ENCODE results near the gene CASP4.

The CASP4 gene

DNA sequence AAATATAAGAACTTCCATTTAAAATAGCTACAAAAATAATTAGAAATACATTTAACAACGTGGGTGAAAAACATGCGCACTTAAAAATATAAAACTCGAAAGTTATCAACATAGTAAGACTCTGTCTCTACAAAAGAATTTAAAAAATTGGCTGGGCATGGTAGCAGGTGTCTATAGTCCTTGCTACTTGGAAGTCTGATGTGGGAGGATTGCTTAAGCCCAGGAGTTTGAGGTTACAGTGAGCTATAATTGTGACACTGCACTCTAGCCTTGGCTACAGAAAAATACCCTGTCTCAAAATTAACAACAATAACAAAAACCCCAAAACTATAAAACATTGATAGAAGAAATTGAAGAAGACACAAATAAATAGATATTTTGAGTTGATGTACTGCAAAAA lies 56.3 kb downstream of the CASP4 start:
- DNase-seq (ENCODE audit: insufficient read length) (no peak), FAIRE-seq (no peak)
- TF ChIP-seq TAF1 (IDR thresholded peaks at IDR 0.05; ENCODE audit: borderline replicate concordance, low read depth, low read length) = no peak

- FAIRE-seq (no peak), DNase-seq (ENCODE audit: insufficient read length) (no peak)
Observed at GRCh38 chr11:104908186-104908531, 60.2 kb downstream of the CASP4 start.

DNA sequence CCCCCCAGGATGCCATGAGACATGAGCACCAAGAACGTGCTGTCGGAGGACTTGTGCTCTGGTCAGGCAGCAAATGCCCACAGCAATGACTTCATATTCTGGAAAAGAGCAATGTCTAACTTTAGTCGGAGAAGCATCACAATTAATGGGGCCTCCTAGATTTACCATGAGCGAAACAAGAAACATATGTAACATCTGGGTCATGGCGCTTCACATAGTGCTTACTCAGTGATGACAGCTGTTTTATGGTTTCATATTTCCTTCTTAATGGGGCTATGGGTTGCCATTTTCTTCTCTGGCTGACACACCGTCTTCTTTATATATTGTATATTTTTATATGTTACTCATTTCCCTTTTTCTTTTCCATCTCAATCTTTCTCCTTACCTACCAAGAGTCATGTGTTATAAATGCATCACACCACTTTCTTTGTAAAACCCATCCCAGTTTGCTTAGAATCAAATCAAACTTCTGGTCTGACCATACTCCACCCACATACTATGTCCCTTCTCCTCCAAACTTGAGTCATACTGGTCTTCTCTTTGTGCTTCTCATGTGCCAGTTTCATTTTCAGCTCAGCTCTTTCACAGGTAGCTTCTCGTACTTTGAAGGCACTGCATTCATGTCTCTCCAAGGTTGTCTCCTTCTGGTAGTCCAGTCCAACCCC lies 60.7 kb downstream of the CASP4 start:
- FAIRE-seq = peak; percentile 67

More at GRCh38 chr11:104908186-104908531, 60.2 kb downstream of the CASP4 start:
- no peak for TF ChIP-seq TAF1 (IDR thresholded peaks at IDR 0.05; ENCODE audit: borderline replicate concordance, low read depth, low read length)
- TF ChIP-seq POLR2AphosphoS5 (IDR thresholded peaks at IDR 0.05; ENCODE audit: low read depth, low read length) = no peak
- no peak for TF ChIP-seq POLR2A (IDR thresholded peaks at IDR 0.05; ENCODE audit: low read depth, low read length)

GRCh38 chr11:104905271-104905670 lies 63.1 kb downstream of the CASP4 start:
- no peak for TF ChIP-seq POLR2A (IDR thresholded peaks at IDR 0.05; ENCODE audit: low read depth, low read length)
- TF ChIP-seq TAF1 (IDR thresholded peaks at IDR 0.05; ENCODE audit: borderline replicate concordance, low read depth, low read length) = no peak
- TF ChIP-seq POLR2AphosphoS5 (IDR thresholded peaks at IDR 0.05; ENCODE audit: low read depth, low read length) = no peak
- DNase-seq (ENCODE audit: insufficient read length) (no peak), FAIRE-seq (no peak)

More for the DNA sequence above, 60.7 kb downstream of the CASP4 start:
- no peak for DNase-seq (ENCODE audit: insufficient read length)
- TF ChIP-seq TAF1 (IDR thresholded peaks at IDR 0.05; ENCODE audit: borderline replicate concordance, low read depth, low read length) (no peak), POLR2AphosphoS5 (IDR thresholded peaks at IDR 0.05; ENCODE audit: low read depth, low read length) (no peak)

DNA sequence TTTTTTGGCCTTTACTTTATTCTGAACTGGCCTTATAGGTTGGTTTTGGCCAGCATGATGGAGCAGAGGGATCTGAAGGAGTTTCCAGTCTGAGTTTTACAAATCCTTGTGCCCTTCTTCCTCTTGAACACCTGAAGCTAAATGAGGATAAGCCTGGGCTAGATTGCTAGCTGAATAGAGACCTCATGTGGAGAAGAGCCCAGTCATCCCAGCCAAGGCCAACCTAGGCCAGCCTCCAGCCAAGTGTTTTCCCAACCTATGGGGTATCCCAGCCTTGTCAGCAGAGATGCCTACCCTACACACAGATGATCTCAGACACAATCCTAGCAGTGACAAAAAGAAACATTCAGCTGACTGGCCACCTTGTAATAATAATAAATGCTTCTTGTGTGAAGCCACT lies 69.1 kb downstream of the CASP4 start:
- DNase-seq (ENCODE audit: insufficient read length) (no peak), FAIRE-seq (no peak)
- no peak for TF ChIP-seq TAF1 (IDR thresholded peaks at IDR 0.05; ENCODE audit: borderline replicate concordance, low read depth, low read length)
- no peak for TF ChIP-seq POLR2A (IDR thresholded peaks at IDR 0.05; ENCODE audit: low read depth, low read length)
- TF ChIP-seq POLR2AphosphoS5 (IDR thresholded peaks at IDR 0.05; ENCODE audit: low read depth, low read length) = no peak

GRCh38 chr11:104898685-104899013 lies 69.7 kb downstream of the CASP4 start:
- DNase-seq (ENCODE audit: insufficient read length) = no peak
- no peak for FAIRE-seq
- TF ChIP-seq TAF1 (IDR thresholded peaks at IDR 0.05; ENCODE audit: borderline replicate concordance, low read depth, low read length) (no peak), POLR2AphosphoS5 (IDR thresholded peaks at IDR 0.05; ENCODE audit: low read depth, low read length) (no peak), POLR2A (IDR thresholded peaks at IDR 0.05; ENCODE audit: low read depth, low read length) (no peak)

- FAIRE-seq (peak; percentile 42), DNase-seq (ENCODE audit: insufficient read length) (no peak)
- no peak for TF ChIP-seq POLR2AphosphoS5 (IDR thresholded peaks at IDR 0.05; ENCODE audit: low read depth, low read length)
- TF ChIP-seq TAF1 (IDR thresholded peaks at IDR 0.05; ENCODE audit: borderline replicate concordance, low read depth, low read length) = no peak
- TF ChIP-seq POLR2A (IDR thresholded peaks at IDR 0.05; ENCODE audit: low read depth, low read length) = no peak
Observed at GRCh38 chr11:104897891-104898684, 70.3 kb downstream of the CASP4 start, which contains the start of gene CASP12. TSS of gene CASP12 (minus strand) at chr11:104898460.

DNA sequence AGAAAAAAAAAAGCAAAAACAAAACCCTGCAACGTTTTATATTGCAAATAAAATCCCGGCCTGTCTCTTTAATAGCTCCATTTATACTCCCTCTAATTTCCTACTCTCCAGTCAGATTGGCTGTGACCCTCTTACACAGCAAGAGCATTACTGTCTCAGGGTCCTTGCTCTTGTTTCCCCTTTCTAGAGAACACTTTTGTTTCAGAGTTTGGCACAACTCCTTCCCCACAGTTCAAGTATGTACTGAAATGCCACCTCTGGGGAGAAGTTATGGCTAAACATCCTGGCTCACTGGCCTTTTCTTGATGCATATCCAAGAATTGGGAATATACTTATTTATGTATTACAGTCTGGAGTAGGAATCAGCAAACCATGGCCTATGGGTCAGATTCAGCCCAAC lies 72.7 kb downstream of the CASP4 start:
- TF ChIP-seq POLR2A (IDR thresholded peaks at IDR 0.05; ENCODE audit: low read depth, low read length) (no peak), POLR2AphosphoS5 (IDR thresholded peaks at IDR 0.05; ENCODE audit: low read depth, low read length) (no peak), TAF1 (IDR thresholded peaks at IDR 0.05; ENCODE audit: borderline replicate concordance, low read depth, low read length) (no peak)
- FAIRE-seq = peak; percentile 5
- no peak for DNase-seq (ENCODE audit: insufficient read length)

GRCh38 chr11:104893876-104894275 lies 74.5 kb downstream of the CASP4 start:
- TF ChIP-seq POLR2A (IDR thresholded peaks at IDR 0.05; ENCODE audit: low read depth, low read length) (no peak), POLR2AphosphoS5 (IDR thresholded peaks at IDR 0.05; ENCODE audit: low read depth, low read length) (no peak), TAF1 (IDR thresholded peaks at IDR 0.05; ENCODE audit: borderline replicate concordance, low read depth, low read length) (no peak)
- DNase-seq (ENCODE audit: insufficient read length) = no peak
- no peak for FAIRE-seq

All from GM12892 (cell line).